ENCODE results near the gene AP3B2. TPM values are rescaled to one million over a fixed set of nuclear protein-coding genes. Genes with fewer than 3 reads are reported as not detected.

The AP3B2 gene
- polyA plus RNA-seq, 3 donors = 1.9 to 2.8 (median 2.1) TPM

DNA sequence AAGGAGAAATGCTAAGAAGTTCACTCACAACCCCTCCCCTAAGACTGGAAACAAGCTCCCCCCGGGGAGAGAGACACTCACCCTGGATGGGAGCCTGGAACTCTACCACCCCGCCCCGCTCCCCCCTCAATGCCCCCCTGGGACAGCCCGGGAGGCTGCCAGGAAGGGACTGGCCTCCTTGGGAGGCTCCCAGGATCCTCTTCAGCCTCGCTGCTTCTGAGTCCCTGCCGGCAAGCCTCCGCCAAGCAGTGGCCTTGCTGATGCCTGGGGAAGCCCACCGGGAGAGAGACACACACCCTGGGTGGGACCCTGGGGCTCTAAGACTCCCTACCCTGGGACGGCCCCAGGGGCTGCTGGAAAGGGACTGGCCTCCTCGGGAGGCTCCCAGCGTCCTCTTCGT, 95.9 kb downstream of the AP3B2 start:
- no peak for DNase-seq (ENCODE audit: low read depth in 3 of 3, low spot score in 2 of 3)

DNA sequence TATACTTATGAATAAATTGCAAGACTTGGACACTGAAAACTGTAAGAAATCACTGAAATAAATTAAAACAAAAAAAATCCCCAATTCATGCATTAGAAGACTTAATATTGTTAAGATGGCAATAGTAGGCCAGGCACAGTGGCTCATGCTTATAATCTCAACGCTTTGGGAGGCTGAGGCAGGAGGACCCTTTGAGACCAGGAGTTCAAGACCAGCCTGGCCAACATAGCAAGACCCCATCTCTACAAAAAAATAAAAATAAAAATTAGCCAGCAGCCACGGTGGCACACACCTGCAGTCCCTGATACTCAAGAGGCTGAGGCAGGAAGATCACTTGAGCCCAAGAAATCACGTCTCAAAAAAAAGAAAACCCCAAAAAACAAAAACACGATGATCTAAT, 98.3 kb downstream of the AP3B2 start:
- DNase-seq (ENCODE audit: low read depth in 3 of 3, low spot score in 2 of 3) = no peak

Other genes with a start within 250 kb of the AP3B2 start
- gene RPS17, start 169.4 kb downstream of the AP3B2 start, polyA plus RNA-seq (ENCODE audit: insufficient read length in 3 of 3) = 1,000 to 10,000 TPM; 2,020 to 2,225 (median 2,037) TPM
- gene CPEB1, start 62.5 kb downstream of the AP3B2 start, polyA plus RNA-seq (ENCODE audit: insufficient read length in 3 of 3) = 1 to 10 TPM; 2.2 to 3.0 (median 2.5) TPM
- gene FSD2, start 96.2 kb upstream of the AP3B2 start, polyA plus RNA-seq (ENCODE audit: insufficient read length in 3 of 3) = under 1 TPM; 0.10 to 0.21 (median 0.15) TPM
- 10 to 100 TPM; 11.5 to 14.0 (median 12.5) TPM for gene WHAMM, start 99.8 kb upstream of the AP3B2 start, polyA plus RNA-seq (ENCODE audit: insufficient read length in 3 of 3)
- 10 to 100 TPM; 28.3 to 29.8 (median 29.3) TPM for gene HOMER2, start 242.8 kb upstream of the AP3B2 start, polyA plus RNA-seq (ENCODE audit: insufficient read length in 3 of 3)